ENCODE results near the gene GTF2IRD1. TPM values are rescaled to one million over a fixed set of nuclear protein-coding genes. Genes with fewer than 3 reads are reported as not detected.

Gene GTF2IRD1
- total and polyA plus RNA-seq, 2 donors (not counting 1 experiment from before 2014, with no cell fraction given): 7.8 to 14.7 TPM

GRCh38 chr7:74441801-74442200 is 11.9 kb upstream of the GTF2IRD1 start:
- Histone ChIP-seq H3K36me3 (ENCODE audit: control insufficient read depth, insufficient read depth, low read length) (no peaks in the 10 kb centered on the region), H2AFZ (ENCODE audit: low read length) (no peak overlapping the region), H3K4me3 (replicated peaks in 1 of 4; ENCODE audit: control extremely low read depth in 1 of 4, insufficient read depth in 1 of 4, low read depth in 3 of 4, low read length in 4 of 4) (no peak overlapping the region), H3K4me1 (ENCODE audit: control insufficient read depth, extremely low read depth, insufficient read depth, low read length) (no peaks in the 10 kb centered on the region), H3K27me3 (ENCODE audit: control insufficient read depth, insufficient read depth, low read length) (peaks cover 2% of the 10 kb centered on the region), H3K79me2 (ENCODE audit: control insufficient read depth, insufficient read depth, low read length) (no peaks in the 10 kb centered on the region), H3K4me2 (ENCODE audit: extremely low read depth, insufficient read depth, low read length) (no peak overlapping the region), H3K9ac (ENCODE audit: insufficient read depth, low read length) (no peak overlapping the region), H3K27ac (ENCODE audit: insufficient read depth, low read length) (no peak overlapping the region), H3K9me3 (ENCODE audit: control insufficient read depth, insufficient read depth, low read depth, low read length) (no peaks in the 10 kb centered on the region), H4K20me1 (ENCODE audit: control insufficient read depth, extremely low read depth, insufficient read depth, low read length) (no peaks in the 10 kb centered on the region)
- no peak for DNase-seq (ENCODE audit: low read depth in 2 of 2)
- TF ChIP-seq EZH2 (IDR thresholded peaks at IDR 0.05; ENCODE audit: low read length, missing control alignments): no peak
- TF ChIP-seq, protein P1, sequence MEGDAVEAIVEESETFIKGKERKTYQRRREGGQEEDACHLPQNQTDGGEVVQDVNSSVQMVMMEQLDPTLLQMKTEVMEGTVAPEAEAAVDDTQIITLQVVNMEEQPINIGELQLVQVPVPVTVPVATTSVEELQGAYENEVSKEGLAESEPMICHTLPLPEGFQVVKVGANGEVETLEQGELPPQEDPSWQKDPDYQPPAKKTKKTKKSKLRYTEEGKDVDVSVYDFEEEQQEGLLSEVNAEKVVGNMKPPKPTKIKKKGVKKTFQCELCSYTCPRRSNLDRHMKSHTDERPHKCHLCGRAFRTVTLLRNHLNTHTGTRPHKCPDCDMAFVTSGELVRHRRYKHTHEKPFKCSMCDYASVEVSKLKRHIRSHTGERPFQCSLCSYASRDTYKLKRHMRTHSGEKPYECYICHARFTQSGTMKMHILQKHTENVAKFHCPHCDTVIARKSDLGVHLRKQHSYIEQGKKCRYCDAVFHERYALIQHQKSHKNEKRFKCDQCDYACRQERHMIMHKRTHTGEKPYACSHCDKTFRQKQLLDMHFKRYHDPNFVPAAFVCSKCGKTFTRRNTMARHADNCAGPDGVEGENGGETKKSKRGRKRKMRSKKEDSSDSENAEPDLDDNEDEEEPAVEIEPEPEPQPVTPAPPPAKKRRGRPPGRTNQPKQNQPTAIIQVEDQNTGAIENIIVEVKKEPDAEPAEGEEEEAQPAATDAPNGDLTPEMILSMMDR (conservative IDR thresholded peaks at IDR 0.05 in 1 of 2, IDR thresholded peaks at IDR 0.05 in 1 of 2; ENCODE audit: low read depth in 1 of 2, low read length in 2 of 2): no peak

DNA sequence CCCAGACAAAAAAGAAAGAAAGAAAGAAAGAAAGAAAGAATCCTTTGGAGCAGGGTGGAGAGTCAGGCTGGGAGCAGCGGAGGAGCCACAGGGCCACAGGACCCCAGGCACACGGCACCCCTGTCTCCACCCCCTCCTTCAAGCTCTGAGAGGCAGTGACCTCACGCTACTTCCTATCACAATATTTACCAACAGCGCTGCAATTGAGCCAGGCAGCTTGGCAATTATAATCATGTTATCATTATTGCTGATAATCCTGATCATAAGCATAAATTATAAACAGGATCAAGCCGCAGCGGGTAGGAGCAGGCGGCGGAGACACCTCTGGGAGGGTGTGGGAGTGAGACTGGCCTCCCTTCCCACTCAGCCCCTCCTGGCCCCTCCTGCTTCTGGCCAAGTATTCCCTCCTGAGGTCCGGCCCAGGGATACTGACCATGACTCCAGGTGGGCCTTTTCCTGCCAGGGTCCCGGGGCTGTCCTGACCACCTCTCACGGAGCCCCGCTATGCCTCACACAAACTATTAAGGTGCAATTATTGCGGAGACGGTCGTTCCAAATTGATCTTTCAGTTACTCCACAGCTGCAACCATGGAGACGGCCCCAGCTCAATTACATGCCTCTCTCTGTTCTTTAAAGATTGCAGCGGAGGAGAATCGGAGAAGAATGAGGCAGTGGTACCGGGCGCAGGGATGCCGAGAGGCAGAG is 10.0 kb upstream of the GTF2IRD1 start:
- Histone ChIP-seq H4K20me1 (ENCODE audit: control insufficient read depth, extremely low read depth, insufficient read depth, low read length) (no peaks in the 10 kb centered on the region), H3K36me3 (ENCODE audit: control insufficient read depth, insufficient read depth, low read length) (no peaks in the 10 kb centered on the region), H3K4me1 (ENCODE audit: control insufficient read depth, extremely low read depth, insufficient read depth, low read length) (no peaks in the 10 kb centered on the region), H3K9me3 (ENCODE audit: control insufficient read depth, insufficient read depth, low read depth, low read length) (no peaks in the 10 kb centered on the region), H3K4me3 (replicated peaks in 1 of 4; ENCODE audit: control extremely low read depth in 1 of 4, insufficient read depth in 1 of 4, low read depth in 3 of 4, low read length in 4 of 4) (no peak overlapping the region), H3K79me2 (ENCODE audit: control insufficient read depth, insufficient read depth, low read length) (no peaks in the 10 kb centered on the region), H2AFZ (ENCODE audit: low read length) (no peak overlapping the region), H3K4me2 (ENCODE audit: extremely low read depth, insufficient read depth, low read length) (no peak overlapping the region), H3K27ac (ENCODE audit: insufficient read depth, low read length) (no peak overlapping the region), H3K9ac (ENCODE audit: insufficient read depth, low read length) (no peak overlapping the region), H3K27me3 (ENCODE audit: control insufficient read depth, insufficient read depth, low read length) (peaks cover 2% of the 10 kb centered on the region)
- DNase-seq (ENCODE audit: low read depth in 2 of 2): no peak
- TF ChIP-seq, protein P1 (conservative IDR thresholded peaks at IDR 0.05 in 1 of 2, IDR thresholded peaks at IDR 0.05 in 1 of 2; ENCODE audit: low read depth in 1 of 2, low read length in 2 of 2): no peak
- TF ChIP-seq EZH2 (IDR thresholded peaks at IDR 0.05; ENCODE audit: low read length, missing control alignments): no peak

GRCh38 chr7:74449144-74449543 is 4.6 kb upstream of the GTF2IRD1 start:
- Histone ChIP-seq H2AFZ (ENCODE audit: low read length) (no peak overlapping the region), H3K79me2 (ENCODE audit: control insufficient read depth, insufficient read depth, low read length) (no peaks in the 10 kb centered on the region), H3K9ac (ENCODE audit: insufficient read depth, low read length) (no peak overlapping the region), H3K27me3 (ENCODE audit: control insufficient read depth, insufficient read depth, low read length) (peaks cover 2% of the 10 kb centered on the region), H4K20me1 (ENCODE audit: control insufficient read depth, extremely low read depth, insufficient read depth, low read length) (peaks cover 2% of the 10 kb centered on the region), H3K36me3 (ENCODE audit: control insufficient read depth, insufficient read depth, low read length) (no peaks in the 10 kb centered on the region), H3K4me3 (replicated peaks in 1 of 4; ENCODE audit: control extremely low read depth in 1 of 4, insufficient read depth in 1 of 4, low read depth in 3 of 4, low read length in 4 of 4) (no peak overlapping the region), H3K27ac (ENCODE audit: insufficient read depth, low read length) (no peak overlapping the region), H3K4me2 (ENCODE audit: extremely low read depth, insufficient read depth, low read length) (no peak overlapping the region), H3K4me1 (ENCODE audit: control insufficient read depth, extremely low read depth, insufficient read depth, low read length) (peaks cover 2% of the 10 kb centered on the region), H3K9me3 (ENCODE audit: control insufficient read depth, insufficient read depth, low read depth, low read length) (no peaks in the 10 kb centered on the region)
- TF ChIP-seq EZH2 (IDR thresholded peaks at IDR 0.05; ENCODE audit: low read length, missing control alignments): no peak
- TF ChIP-seq, protein P1 (conservative IDR thresholded peaks at IDR 0.05 in 1 of 2, IDR thresholded peaks at IDR 0.05 in 1 of 2; ENCODE audit: low read depth in 1 of 2, low read length in 2 of 2): no peak
- DNase-seq (ENCODE audit: low read depth in 2 of 2): no peak
